GM21528 (cell line): Measurements from ENCODE around the gene LMCD1.

Experiments
- ATAC-seq: cut with Tn5 transposase; IDR thresholded peaks from one replicate; pipeline ENCODE4 v1.9.1; 2021; ENCODE audit warnings: mild to moderate bottlenecking, moderate library complexity; ENCODE audit not compliant: unreplicated experiment, low FRiP score

LMCD1 gene

GRCh38 chr3:8556473-8556869 is 54.8 kb downstream of the LMCD1 start:
- no peak for ATAC-seq

- no peak for ATAC-seq
Measured at GRCh38 chr3:8557298-8557697, 55.7 kb downstream of the LMCD1 start.

GRCh38 chr3:8558645-8559044 is 57.0 kb downstream of the LMCD1 start:
- ATAC-seq: no peak

GRCh38 chr3:8559351-8559750 is 57.7 kb downstream of the LMCD1 start:
- ATAC-seq: no peak

GRCh38 chr3:8560366-8561007 is 58.9 kb downstream of the LMCD1 start:
- ATAC-seq: no peak

GRCh38 chr3:8561370-8561769 is 59.7 kb downstream of the LMCD1 start:
- ATAC-seq: no peak

- no peak for ATAC-seq
Measured at GRCh38 chr3:8562081-8562595, 60.5 kb downstream of the LMCD1 start.

GRCh38 chr3:8563146-8563545 is 61.5 kb downstream of the LMCD1 start:
- ATAC-seq: no peak

- ATAC-seq: no peak
Measured at GRCh38 chr3:8563597-8563996, 62.0 kb downstream of the LMCD1 start.

GRCh38 chr3:8565376-8565775 is 63.8 kb downstream of the LMCD1 start:
- no peak for ATAC-seq

- no peak for ATAC-seq
Measured at GRCh38 chr3:8567784-8568575, 66.4 kb downstream of the LMCD1 start.

- ATAC-seq: no peak
Measured at GRCh38 chr3:8571256-8571655, 69.6 kb downstream of the LMCD1 start.

GRCh38 chr3:8573342-8573926 is 71.8 kb downstream of the LMCD1 start:
- ATAC-seq: no peak

GRCh38 chr3:8574040-8574669 is 72.5 kb downstream of the LMCD1 start:
- no peak for ATAC-seq

- no peak for ATAC-seq
Measured at GRCh38 chr3:8574670-8575322, 73.2 kb downstream of the LMCD1 start.

- no peak for ATAC-seq
Measured at GRCh38 chr3:8575364-8576104, 73.9 kb downstream of the LMCD1 start.

GRCh38 chr3:8576436-8576835 is 74.8 kb downstream of the LMCD1 start:
- ATAC-seq: no peak

GRCh38 chr3:8576841-8577571 is 75.4 kb downstream of the LMCD1 start:
- ATAC-seq: no peak

- ATAC-seq: no peak
Measured at GRCh38 chr3:8578282-8578681, 76.7 kb downstream of the LMCD1 start.
